Activated CD4-positive, alpha-beta T cell treated with anti-CD3 and anti-CD28 coated beads for 1 hour (primary cell): Measurements from ENCODE around the gene PRAME.
"Not testable (repeated sequence)": the region's sequence is repeated elsewhere in the genome, so short reads cannot be mapped to it uniquely, and the experiment has no call there.

Source experiments
- DNase-seq: peaks from one replicate; pipeline ENCODE4 v3.0.0-alpha.2; 2020

PRAME gene, protein sequence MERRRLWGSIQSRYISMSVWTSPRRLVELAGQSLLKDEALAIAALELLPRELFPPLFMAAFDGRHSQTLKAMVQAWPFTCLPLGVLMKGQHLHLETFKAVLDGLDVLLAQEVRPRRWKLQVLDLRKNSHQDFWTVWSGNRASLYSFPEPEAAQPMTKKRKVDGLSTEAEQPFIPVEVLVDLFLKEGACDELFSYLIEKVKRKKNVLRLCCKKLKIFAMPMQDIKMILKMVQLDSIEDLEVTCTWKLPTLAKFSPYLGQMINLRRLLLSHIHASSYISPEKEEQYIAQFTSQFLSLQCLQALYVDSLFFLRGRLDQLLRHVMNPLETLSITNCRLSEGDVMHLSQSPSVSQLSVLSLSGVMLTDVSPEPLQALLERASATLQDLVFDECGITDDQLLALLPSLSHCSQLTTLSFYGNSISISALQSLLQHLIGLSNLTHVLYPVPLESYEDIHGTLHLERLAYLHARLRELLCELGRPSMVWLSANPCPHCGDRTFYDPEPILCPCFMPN

DNA sequence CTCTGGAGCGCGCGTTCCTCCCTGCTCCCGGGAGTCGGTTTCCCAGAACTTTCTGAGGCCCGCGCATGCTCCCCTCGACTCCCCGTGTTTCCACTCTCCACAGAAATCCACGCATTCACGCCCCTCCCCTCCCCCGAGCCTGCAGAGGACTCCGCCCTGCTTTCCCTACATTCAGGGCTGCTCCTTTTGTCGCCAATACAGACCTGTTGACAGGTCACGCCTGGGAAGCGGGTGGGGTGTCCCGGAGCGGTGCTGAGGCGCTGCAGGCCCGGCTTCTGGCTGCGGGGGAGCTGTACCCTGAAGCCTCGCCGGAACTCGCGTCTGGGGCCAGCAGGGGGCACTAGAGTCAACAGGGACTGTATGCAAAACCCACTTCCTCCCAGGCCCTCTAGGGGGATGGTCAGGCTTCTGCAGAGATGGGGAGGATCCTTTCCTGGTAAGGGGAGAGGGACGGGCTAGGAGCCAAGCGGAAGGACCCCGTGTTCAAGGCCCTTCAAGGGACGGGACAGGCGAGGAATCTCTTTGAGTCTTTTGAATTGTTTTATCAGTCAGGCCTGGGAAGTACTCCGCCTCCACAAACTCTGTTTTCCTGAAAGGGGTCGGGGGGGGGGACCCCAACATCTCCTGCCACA lies at the start of gene PRAME:
Gene PRAME, minus strand, starts transcription at position 294 of the 632 bp plus-strand sequence. CDS start 2,433 bp downstream, outside the sequence.
- peak; percentile 32 for DNase-seq

DNA sequence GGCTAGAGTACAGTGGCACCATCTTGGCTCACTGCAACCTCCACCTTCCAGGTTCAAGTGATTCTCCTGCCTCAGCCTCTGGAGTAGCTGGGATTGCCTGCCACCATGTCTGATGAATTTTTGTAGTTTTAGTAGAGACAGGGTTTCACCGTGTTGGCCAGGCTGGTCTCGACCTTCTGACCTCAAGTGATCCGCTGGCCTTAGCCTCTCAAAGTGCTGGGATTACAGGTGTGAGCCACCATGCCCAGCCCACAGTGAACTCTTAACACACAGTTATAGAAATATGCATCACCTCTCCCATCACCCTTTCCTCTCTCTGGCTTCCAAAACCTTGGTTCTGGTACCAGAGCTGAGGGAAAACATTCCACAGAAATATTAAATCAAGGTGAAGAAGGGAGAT lies 49.0 kb upstream of the PRAME start:
- not testable (repeated sequence) for DNase-seq

DNA sequence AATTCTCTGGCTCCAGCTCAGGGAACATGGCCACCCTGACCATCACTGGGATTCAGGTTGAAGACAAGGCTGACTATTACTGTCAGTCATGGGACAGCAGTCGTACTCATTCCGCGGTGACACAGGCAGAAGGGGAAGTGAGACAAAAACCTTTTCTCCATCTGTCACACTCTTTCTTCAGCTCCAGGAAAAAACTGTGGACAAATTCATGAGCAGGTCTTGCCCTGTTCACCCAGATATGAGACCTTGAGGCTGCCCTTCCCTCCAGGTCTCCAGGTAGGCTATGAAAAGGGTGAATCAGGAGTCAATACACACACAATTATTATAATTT lies 46.0 kb upstream of the PRAME start:
- DNase-seq = no peak

DNA sequence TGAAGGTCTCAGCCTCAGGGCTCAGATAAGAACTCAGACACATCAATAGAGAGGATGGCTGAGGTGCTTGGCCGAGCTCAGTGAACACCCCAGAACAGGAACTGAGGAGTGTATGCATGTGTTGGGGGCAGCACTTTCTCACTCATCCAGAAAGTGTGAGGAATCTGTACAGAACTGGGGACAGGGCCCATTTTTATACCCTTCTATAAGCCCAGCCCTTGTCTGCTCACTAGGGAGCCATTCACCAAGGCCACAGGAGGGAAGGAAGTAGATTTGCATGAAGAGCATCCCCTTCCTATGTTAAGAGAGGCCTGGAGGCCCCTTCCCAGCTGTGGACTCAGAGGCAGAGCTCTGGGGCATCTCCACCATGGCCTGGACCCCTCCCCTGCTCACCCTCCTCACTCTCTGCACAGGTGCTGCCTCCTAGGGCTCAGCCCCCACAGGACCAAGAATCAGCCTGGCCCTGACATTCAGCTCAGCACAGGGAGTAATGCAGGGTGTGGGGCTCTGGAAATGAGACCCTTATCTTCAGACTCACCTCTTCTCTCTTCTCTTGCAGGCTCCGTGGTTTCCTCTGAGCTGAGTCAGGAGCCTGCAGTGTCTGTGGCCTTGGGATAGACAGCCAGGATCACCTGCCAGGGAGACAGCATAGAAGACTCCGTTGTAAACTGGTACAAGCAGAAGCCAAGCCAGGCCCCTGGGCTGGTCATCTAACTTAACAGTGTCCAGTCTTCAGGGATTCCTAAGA lies 45.4 kb upstream of the PRAME start:
- no peak for DNase-seq

DNA sequence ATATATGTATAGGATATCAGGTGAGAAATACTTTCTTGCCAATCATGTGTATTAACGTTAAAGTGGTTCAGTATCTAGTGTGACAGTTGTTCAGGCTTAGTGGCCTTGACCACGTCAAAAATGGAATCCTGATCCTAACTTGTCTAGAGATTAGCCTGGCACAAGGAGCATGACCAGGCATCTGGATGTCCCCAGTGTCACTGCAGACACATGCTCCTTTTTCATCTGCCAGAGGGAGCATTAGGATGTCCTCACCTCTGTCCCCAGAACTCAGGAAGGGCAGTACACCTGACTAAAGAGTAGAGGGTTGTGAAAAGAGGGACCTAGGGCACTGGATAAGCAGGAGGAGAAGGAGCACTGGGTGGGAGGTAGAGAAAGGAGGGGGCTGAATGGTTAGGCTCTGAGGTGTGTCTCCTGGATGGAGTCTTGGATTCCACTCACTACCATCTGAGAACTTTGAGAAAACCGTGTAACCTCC lies 44.4 kb upstream of the PRAME start:
- DNase-seq = no peak

DNA sequence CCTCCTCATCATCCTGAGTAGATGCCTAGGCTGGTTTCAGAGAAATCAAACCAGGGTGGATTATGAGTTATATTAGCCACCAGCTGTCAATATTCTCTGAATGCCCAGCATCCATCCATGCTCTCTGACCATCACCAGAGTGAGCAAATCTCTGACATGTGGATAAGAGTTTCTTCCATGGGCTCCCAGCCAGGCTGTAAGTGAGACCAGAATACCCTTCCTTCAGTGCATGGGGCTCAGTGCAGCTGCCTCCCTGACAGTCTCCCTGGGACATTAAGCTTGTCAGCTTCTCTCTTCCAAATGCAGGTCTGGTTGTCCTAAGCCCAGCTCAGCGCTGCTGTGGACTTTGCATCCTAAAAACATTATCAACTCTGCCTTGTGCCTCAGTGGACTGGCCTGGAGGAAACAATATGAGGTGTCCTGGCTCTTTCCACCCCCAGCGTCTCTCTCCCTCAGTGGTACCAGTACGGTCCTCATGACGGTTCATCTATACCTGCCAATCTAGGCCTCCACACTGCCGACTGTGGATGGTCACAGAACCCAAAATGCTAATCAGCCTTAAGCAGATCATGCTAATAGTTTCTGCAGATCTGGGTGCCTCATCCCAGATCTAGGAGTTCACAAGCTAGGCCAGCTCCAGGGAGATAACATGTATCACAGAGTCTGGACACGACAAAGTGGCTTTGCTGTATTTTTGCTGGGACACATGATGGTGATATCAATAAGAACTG lies 41.6 kb upstream of the PRAME start:
- no peak for DNase-seq

DNA sequence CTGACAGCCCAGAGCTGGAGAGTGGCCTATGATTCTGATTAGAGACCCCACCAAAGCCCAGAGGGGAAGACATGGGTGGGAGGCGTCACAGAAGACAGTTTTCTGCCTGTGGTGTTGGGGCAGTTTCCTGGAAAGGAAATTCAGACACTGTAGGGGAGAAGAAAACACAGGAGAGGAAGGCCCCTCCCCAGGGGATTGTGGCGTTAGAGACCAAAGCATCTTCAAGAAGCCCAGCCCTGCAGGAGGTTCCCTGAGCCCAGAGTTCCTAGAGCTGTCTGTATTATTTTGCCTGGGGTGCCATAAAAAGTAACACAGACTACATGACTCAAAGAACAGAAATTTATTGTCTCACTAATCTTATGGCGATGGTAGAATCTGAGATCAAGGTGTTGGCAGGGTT lies 40.2 kb upstream of the PRAME start:
- no peak for DNase-seq

DNA sequence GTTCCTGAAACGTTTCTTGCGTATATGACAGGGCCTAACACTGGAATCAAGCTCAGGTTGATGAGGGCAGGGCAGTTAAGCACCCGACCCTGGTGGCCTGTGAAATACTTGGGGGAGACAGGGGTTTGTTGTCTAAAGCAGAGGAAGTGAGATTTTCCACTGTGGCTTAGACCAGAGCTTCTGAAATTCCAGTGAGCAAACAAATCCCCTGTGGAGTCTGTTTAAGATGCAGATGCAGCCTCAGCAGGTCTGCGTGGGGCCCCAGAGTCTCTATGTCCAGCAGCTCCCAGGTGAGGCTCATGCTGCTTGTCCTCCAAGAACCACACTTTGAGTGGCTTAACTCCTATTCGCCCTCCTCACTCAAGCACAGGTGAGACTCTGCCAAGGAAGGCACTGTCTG lies 39.1 kb upstream of the PRAME start:
- DNase-seq = no peak

DNA sequence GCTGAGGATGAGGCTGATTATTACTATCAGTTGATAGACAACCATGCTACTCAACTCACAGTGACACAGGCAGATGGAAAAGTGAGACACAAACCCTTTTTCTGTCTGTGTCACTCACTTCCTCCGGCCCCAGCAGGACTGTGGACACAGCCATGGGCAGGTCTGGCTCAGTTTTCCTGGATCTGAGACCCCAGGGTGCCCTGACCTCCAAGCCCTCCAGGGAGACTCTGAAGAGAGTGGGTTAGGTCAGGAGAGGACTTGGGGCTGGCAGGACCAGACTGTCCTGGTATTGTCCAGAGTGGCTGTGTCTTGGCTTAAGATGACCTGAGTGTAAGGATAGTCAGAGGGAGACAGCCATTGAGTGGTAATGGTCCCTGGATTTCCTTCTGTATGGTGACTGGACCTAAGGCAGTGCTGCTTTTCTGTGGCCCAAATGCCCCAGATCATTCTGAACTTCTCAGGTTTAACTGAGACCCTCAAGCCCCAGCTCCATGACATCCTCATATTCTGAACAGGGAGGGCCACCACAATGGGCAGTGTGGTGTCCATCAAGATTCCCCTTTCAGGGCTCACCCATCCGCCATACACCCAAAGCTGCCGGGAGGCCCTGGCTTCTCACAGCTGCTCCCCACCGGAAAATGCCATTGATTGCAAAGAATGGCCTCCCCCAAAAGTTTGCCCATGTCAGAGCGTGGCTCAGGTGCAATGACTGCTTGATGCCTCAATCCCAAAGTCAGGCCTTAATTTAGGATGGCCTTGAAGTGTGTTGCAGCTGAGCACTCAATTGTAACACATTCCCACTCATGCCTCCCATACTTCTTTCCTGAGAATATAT lies 36.2 kb upstream of the PRAME start:
- DNase-seq = no peak

DNA sequence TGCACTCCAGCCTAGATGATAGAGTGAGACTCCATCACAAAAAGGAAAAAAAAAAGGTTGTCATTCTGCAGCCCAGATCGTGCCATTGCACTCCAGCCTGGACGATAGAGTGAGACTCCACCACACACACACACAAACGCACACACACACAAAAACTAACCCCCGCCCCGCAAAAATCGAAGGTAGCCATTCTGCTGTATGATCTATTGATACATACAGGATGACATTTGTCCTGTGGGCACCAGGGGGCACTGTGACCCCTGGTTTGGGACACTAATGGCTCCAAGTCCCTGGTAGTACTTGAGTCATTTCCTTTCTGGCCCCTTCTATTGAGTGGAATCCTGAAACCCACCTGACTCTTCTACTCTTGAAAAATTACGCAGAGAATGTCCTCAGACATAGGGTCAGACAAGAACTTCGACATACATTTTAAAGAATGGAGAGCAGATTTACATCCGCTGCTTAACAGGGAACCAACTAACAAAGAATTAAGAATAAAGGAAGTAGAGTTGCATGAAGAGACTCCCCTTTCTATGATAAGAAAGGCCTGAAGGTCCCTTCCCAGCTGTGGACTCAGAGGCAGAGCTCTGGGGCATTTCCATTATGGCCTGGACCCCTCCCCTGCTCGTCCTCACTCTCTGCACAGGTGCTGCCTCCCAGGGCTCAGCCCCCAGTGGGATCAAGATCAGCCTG lies 35.0 kb upstream of the PRAME start:
- DNase-seq = no peak

DNA sequence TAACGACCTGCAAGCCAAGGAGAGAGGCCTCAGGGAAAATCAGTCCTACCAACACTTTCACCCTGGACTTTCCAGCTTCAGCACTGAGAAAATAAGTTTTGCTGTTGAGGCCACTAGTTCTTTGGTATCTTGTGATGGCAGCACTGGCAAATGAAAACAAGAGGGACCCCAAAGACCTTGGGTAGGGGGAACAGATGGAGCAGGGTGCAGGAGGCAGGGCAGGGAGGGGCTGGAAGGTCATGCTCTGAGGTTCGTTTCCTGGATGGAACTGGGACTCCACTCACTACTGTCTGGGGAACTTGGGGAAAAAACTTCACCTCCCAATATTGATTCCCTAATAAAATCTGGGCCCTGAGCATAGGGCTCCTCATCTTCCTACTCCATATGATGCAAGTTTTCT lies 34.2 kb upstream of the PRAME start:
- DNase-seq = no peak

DNA sequence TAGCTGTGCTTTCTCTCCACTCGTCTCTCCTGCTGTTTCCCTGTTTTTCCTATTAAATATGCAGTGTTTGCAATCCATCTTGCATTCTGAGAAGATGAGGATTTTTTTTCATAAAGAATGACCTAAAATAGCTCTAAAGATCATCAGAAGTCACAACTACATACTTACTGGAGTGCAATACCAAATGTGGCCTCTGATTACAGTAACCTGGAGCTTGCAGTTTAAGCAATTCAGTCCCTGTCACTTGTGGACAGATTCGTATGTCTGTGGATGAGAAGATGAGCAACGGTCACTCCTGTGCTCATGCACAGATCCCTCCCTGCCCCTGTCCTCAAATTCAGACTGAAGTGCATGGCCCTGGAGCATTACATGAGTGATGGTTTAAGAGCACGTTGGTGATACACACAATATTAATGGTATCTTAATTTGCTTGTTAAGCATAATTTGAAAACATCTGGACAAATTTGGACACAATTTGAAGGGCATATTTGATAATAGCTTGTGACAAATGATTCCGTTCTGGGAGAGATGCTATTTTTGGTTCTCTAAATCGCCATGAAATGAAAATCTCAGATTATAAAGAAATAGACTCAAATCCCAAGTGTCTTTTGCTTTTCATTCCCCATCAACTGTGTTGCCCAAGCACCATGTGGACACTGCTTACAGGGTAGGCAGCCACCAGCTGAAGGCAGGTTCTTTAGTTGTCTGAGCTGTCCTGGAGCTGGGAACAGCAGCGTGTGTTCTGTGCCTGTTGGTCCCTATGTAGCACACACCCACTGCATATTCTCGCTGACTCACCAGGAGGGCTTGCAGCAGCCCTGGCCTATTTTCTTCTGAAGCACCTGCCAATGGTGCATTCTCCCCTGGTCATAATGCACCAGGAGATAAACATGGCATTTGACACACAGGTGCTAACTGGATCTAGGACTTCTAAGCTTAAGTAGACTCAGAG lies 32.6 kb upstream of the PRAME start:
- no peak for DNase-seq

DNA sequence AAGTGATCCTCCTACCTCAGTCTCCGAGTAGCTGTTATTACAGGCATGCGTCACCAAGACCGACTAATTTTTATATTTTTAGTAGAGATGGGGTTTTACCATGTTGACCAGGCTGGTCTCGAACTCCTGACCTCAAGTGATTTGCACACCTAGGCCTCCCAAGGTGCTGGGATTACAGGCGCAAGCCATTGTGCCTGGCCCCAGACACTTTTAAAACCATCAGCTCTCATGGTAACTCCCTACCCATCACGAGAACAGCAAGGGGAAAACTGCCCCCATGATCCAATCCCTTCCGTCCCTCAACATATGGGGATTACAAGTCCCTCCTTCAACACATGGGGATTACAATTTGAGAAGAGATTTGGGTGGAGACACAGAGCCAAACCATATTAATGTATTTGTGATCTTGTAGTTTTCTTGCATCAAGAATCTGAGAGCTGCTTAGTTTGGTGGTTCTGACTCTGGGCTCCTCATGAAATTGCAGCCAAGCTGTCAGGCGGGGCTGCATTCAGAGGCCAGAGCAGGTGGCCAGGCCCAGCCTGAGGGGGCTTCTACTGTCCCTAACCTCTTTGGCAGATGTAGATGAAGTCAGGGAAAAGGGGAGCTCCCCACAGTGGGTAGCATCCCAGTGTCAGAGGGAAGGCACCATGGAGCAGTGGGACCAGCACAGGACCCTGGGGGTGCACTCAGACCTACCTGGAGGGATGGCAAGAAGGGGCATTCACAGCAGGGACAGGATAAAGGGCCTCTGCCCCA lies 31.2 kb upstream of the PRAME start:
- DNase-seq = no peak

DNA sequence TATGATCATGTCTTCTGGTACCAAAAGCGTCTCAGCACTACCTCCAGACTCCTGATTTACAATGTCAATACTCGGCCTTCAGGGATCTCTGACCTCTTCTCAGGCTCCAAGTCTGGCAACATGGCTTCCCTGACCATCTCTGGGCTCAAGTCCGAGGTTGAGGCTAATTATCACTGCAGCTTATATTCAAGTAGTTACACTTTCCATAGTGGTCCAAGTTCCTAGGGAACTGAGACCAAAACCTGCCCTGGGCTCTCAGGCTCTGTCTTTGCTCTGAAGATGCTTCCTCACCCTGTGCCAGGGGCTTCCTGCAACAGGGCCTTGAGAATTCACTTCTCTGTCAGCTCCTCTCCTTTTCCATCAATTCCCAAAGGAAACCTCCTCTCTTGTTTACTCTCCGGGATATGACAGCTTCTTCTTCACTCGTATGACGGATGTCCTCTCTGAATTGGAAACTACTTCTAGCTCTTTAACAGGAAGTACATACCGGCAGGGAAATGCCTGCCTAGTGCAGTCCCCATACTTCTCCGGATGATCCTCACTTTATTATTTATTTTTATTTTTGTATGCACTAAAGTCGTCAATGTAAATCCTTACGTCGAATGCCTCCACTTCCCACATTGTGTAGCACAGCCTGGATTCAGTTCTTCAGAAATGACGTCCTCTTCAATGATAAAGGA lies 29.6 kb upstream of the PRAME start:
- DNase-seq = no peak

DNA sequence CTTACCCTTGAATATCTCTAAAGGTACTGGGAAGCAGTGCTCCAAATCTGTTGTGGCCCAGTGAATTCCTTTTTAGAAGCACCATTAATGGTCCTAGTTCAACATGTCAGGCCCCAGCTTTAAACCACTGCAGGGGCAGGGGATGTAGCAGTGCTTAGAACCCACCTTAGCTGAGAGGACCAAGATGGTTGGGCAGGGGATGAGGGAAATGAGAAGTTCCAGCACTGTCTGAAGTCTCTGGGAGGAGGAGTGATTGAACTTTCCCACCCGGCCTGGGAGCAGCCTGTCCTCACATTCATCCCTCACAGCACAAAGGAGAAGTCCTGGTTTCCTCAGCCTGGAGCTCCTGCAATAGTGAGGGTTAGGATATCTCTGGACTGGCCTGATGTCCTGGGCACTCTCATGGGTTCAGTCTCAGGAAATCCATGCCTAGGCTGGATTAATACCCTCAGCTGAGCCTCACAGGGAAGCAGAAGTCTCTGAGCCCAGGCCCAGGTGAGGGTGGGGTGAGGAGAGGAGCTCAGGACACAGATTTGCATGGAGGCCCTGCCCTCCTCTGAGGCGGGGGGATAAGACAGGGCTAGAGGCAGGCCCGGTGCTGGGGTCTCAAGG lies 28.6 kb upstream of the PRAME start:
- no peak for DNase-seq

DNA sequence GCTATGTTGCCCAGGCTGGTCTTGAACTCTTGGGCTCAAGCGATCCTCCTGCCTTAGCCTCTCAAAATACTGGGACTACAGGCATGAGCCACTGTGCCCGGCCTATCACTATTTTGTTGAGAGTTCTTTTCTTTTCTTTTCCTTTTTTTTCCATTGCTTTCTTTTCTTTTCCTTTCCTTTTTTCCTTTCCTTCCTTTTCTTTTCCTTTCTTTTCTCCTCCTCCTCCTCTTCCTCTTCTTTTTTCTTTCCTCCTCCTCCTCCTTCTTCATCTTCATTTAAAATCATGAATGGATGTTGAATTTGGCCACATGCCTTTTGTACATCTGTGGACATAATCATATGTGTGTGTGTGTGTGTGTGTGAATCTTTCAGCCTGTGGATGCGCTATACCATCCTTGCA lies 25.7 kb upstream of the PRAME start:
- DNase-seq = no peak

DNA sequence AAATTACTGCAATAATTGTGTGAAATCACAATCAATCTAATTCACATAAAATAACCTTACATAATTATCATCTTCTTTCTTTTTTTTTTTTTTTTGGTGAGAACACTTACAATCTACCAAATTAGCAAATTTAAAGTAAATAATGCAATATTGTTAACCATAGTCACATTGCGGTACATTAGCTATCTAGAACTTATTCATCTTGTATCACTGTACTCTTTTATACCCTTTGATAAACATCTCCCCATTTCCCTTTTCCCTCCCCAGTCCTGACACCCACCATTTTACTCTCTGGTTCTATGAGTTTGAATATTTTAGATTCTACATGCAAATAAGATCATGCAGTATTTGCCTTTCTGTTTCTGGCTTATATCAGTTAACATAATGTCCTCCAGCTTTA lies 24.0 kb upstream of the PRAME start:
- no peak for DNase-seq

DNA sequence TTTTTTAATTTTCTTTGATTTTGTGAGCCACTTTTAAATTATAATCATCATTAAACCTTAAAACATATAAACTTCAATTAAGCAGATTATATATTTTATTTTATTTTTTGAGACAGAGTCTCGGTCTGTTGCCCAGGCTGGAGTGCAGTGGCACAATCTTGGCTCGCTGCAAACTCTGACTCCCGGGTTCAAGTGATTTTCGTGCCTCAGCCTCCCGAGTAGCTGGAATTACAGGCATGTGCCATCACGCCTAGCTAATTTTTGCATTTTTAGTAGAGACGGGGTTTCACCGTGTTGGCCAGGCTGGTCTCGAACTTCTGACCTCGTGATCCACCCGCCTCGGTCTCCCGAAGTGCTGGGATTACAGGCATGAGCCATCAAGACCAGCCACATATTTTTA lies 22.5 kb upstream of the PRAME start:
- not testable (repeated sequence) for DNase-seq
